HepG2 (cell line): ENCODE data around the gene NUDT2. TPM values are rescaled to one million over a fixed set of nuclear protein-coding genes. Genes with fewer than 3 reads are reported as not detected.

ENCODE experiments used
- ARNT ChIP-seq: fragments of 450-650 bp; IDR thresholded peaks from 2 replicates; pipeline ENCODE4 v1.6.1; 2017
- GLMP ChIP-seq: sonication (generic); formaldehyde crosslinking; IDR thresholded peaks from 2 replicates; pipeline ENCODE4 v1.9.0; 2021; ENCODE audit warnings: missing genetic modification reagents, mild to moderate bottlenecking, borderline replicate concordance
- HDAC2 ChIP-seq: sonication (generic); formaldehyde crosslinking; IDR thresholded peaks from 2 replicates; pipeline ENCODE4 v1.4.0; 2020; ENCODE audit warnings: missing genetic modification reagents
- HNRNPUL1 ChIP-seq: fragments of 200-400 bp; formaldehyde crosslinking; IDR thresholded peaks from 2 replicates; pipeline ENCODE4 v1.6.1; 2017; ENCODE audit warnings: low read depth, mild to moderate bottlenecking, low read length, moderate library complexity
- REST ChIP-seq, 2 experiments: IDR thresholded peaks; 2 replicates each; pipeline ENCODE4 v1.6.1; 2011 to 2012; ENCODE audit warnings: low read length in 2 of 2, borderline replicate concordance in 1 of 2, low read depth in 1 of 2, mild to moderate bottlenecking in 1 of 2, moderate library complexity in 1 of 2
- RNF2 ChIP-seq: fragments of 450-650 bp; conservative IDR thresholded peaks from 2 replicates; pipeline ENCODE4 v1.6.1; 2016; ENCODE audit warnings: low read depth
- SOX13 ChIP-seq, 3 experiments: fragments of 450-650 bp in 1 of 3; sonication (generic) in 1 of 3; formaldehyde crosslinking in 1 of 3; IDR thresholded peaks in 2 of 3; conservative IDR thresholded peaks in 1 of 3; 2 replicates each; pipeline versions ENCODE4 v1.5.0 to v1.6.1; 2016 to 2020; ENCODE audit warnings: antibody characterized with exemption in 1 of 3, mild to moderate bottlenecking in 1 of 3, missing compliant biosample characterization in 1 of 3, missing genetic modification reagents in 1 of 3, moderate library complexity in 1 of 3
- YY1 ChIP-seq: IDR thresholded peaks from 2 replicates; pipeline ENCODE4 v1.6.1; 2011; ENCODE audit warnings: low read length, low read depth, moderate library complexity, mild to moderate bottlenecking; ENCODE audit not compliant: insufficient read depth, insufficient replicate concordance
- ZBTB21 ChIP-seq: sonication (generic); formaldehyde crosslinking; IDR thresholded peaks from 2 replicates; pipeline ENCODE4 v1.4.0; 2020; ENCODE audit warnings: missing genetic modification reagents
- ZMAT5 ChIP-seq: sonication (generic); formaldehyde crosslinking; IDR thresholded peaks from 2 replicates; pipeline ENCODE4 v1.5.0; 2020; ENCODE audit warnings: mild to moderate bottlenecking, low read depth, missing genetic modification reagents, borderline replicate concordance
- ZNF121 ChIP-seq: sonication (generic); formaldehyde crosslinking; IDR thresholded peaks from 2 replicates; pipeline ENCODE4 v1.5.0; 2020; ENCODE audit warnings: mild to moderate bottlenecking, missing genetic modification reagents
- ZNF234 ChIP-seq: sonication (generic); formaldehyde crosslinking; conservative IDR thresholded peaks from 2 replicates; pipeline ENCODE4 v1.5.1; 2020; ENCODE audit warnings: mild to moderate bottlenecking, missing genetic modification reagents
- ZNF30 ChIP-seq: sonication (generic); formaldehyde crosslinking; IDR thresholded peaks from 2 replicates; pipeline ENCODE4 v1.5.0; 2020; ENCODE audit warnings: mild to moderate bottlenecking, missing genetic modification reagents
- ZNF333 ChIP-seq: sonication (generic); formaldehyde crosslinking; IDR thresholded peaks from 2 replicates; pipeline ENCODE4 v1.4.0; 2020; ENCODE audit warnings: mild to moderate bottlenecking, missing genetic modification reagents, borderline replicate concordance
- ZNF34 ChIP-seq: sonication (generic); formaldehyde crosslinking; IDR thresholded peaks from 2 replicates; pipeline ENCODE4 v1.4.0; 2020; ENCODE audit warnings: mild to moderate bottlenecking, missing genetic modification reagents, borderline replicate concordance
- ZNF367 ChIP-seq: sonication (generic); formaldehyde crosslinking; IDR thresholded peaks from 2 replicates; pipeline ENCODE4 v1.4.0; 2020; ENCODE audit warnings: missing genetic modification reagents, borderline replicate concordance
- ZNF383 ChIP-seq: sonication (generic); formaldehyde crosslinking; IDR thresholded peaks from 2 replicates; pipeline ENCODE4 v1.4.0; 2020; ENCODE audit warnings: missing genetic modification reagents, mild to moderate bottlenecking, borderline replicate concordance
- ZNF547 ChIP-seq: sonication (generic); formaldehyde crosslinking; IDR thresholded peaks from 2 replicates; pipeline ENCODE4 v1.5.1; 2020; ENCODE audit warnings: mild to moderate bottlenecking, missing genetic modification reagents
- ZNF550 ChIP-seq: sonication (generic); formaldehyde crosslinking; IDR thresholded peaks from 2 replicates; pipeline ENCODE4 v1.4.0; 2020; ENCODE audit warnings: mild to moderate bottlenecking, missing genetic modification reagents, borderline replicate concordance
- ZNF580 ChIP-seq: IDR thresholded peaks from 2 replicates; pipeline ENCODE4 v1.6.1; 2016; ENCODE audit warnings: low read depth, borderline replicate concordance
- ZNF691 ChIP-seq: sonication (generic); formaldehyde crosslinking; IDR thresholded peaks from 2 replicates; pipeline ENCODE4 v1.4.0; 2020; ENCODE audit warnings: missing genetic modification reagents, low read depth, mild to moderate bottlenecking, borderline replicate concordance
- ZNF891 ChIP-seq: sonication (generic); formaldehyde crosslinking; IDR thresholded peaks from 2 replicates; pipeline ENCODE4 v1.5.0; 2020; ENCODE audit warnings: mild to moderate bottlenecking, missing genetic modification reagents
- ZSCAN21 ChIP-seq: sonication (generic); formaldehyde crosslinking; IDR thresholded peaks from 2 replicates; pipeline ENCODE4 v1.8.0; 2022; ENCODE audit warnings: mild to moderate bottlenecking, missing genetic modification reagents, moderate library complexity, borderline replicate concordance
- ZSCAN9 ChIP-seq: IDR thresholded peaks from 2 replicates; pipeline ENCODE4 v1.6.1; 2016; ENCODE audit warnings: borderline replicate concordance
- polyA plus RNA-seq, 8 experiments: library from polyadenylated mRNA; depleted of rRNA in 3 of 8; stranded (reverse) in 7 of 8; unstranded in 1 of 8; fragments of >200 nt; fragmentation: Illumina TruSeq in 4 of 8; extraction: Trizol in 4 of 8; gene quantifications; 2 replicates each; pipeline versions ENCODE4 v1.2.1 to v1.2.3, GENCODE V29; 2011 to 2016; ENCODE audit warnings: low read depth in 4 of 8, missing spikeins in 1 of 8, mixed read lengths in 1 of 8; ENCODE audit not compliant: insufficient read depth in 1 of 8
- total RNA-seq, 5 experiments: library from RNA; depleted of rRNA; stranded (reverse); fragments of >200 nt; fragmentation: Illumina TruSeq; extraction: Trizol; gene quantifications; 2 replicates each; pipeline ENCODE4 v1.2.3, GENCODE V29; 2016; ENCODE audit warnings: low read depth in 1 of 5

Gene NUDT2
- total and polyA plus RNA-seq, 2 of the 13 experiments (the other 11 are each of a cell fraction or from before 2014, with no cell fraction given) = 19.9 to 24.6 TPM

GRCh38 chr9:34374905-34375552, 45.7 kb downstream of the NUDT2 start (continued):
- TF ChIP-seq YY1 = peak; percentile 36
- no peak for TF ChIP-seq ZNF550 (CRISPR knock-in tag)
- no peak for TF ChIP-seq HNRNPUL1
- no peak for TF ChIP-seq ZMAT5
- no peak for TF ChIP-seq RNF2
- no peak for TF ChIP-seq REST (IDR thresholded peaks at IDR 0.05; ENCODE audit: borderline replicate concordance in 1 of 2, low read depth in 1 of 2, low read length in 2 of 2)
- TF ChIP-seq ZNF367 (CRISPR knock-in tag) = no peak
- peak; percentile 18; the same call in 1 of the 2 replicates for TF ChIP-seq ZBTB21 (CRISPR knock-in tag)
- no peak for TF ChIP-seq ARNT
- TF ChIP-seq ZNF691 (CRISPR knock-in tag) = 0 out of 2 replicates have a peak, but pooled peaks have one; percentile 48
- no peak for TF ChIP-seq ZNF34 (CRISPR knock-in tag)
- no peak for TF ChIP-seq ZNF30 (CRISPR knock-in tag)
- TF ChIP-seq ZSCAN9 (CRISPR knock-in tag) = 0 out of 2 replicates have a peak, but pooled peaks have one; percentile 48
- no peak for TF ChIP-seq SOX13 (IDR thresholded peaks at IDR 0.05)
- TF ChIP-seq SOX13 (CRISPR knock-in tag; conservative IDR thresholded peaks at IDR 0.05 in 1 of 2, IDR thresholded peaks at IDR 0.05 in 1 of 2) = peak in 1 of 2 experiments; percentile 58; a peak in 2 of 4 replicates
- no peak for TF ChIP-seq ZNF891 (CRISPR knock-in tag)
- no peak for TF ChIP-seq ZNF333 (CRISPR knock-in tag)
- TF ChIP-seq GLMP (CRISPR knock-in tag) = no peak
- TF ChIP-seq ZNF234 (CRISPR knock-in tag) = no peak
- TF ChIP-seq ZNF547 (CRISPR knock-in tag) = no peak
- TF ChIP-seq ZNF383 (CRISPR knock-in tag) = no peak
- TF ChIP-seq ZSCAN21 (CRISPR knock-in tag) = no peak
- TF ChIP-seq ZNF121 (CRISPR knock-in tag) = no peak
- peak; percentile 74 for TF ChIP-seq HDAC2 (CRISPR knock-in tag)
- TF ChIP-seq ZNF580 = no peak
